Spleen (tissue), 11 donors: Measurements from ENCODE around the gene KANSL1. TPM values are rescaled to one million over a fixed set of nuclear protein-coding genes. Genes with fewer than 3 reads are reported as not detected.

Experiments used
- DNase-seq: peaks from one replicate; pipeline ENCODE4 v3.0.0-alpha.2; 2020
- H3K27ac ChIP-seq, 8 donors: fragments of 200-600 bp; sonication (generic) in 7 of 8; 1 replicate in 4 of 8; 2 replicates in 4 of 8; pipeline versions ENCODE4 v1.5.0 to v1.8.0; 2016 to 2021; ENCODE audit warnings: inconsistent platforms in 4 of 8, mild to moderate bottlenecking in 4 of 8, moderate library complexity in 1 of 8
- H3K27me3 ChIP-seq, 7 donors: fragments of 200-600 bp; sonication (generic) in 6 of 7; replicated peaks in 1 of 7; 1 replicate in 4 of 7; 2 replicates in 3 of 7; pipeline versions ENCODE4 v1.5.0 to v1.8.0; 2016 to 2021; ENCODE audit warnings: inconsistent platforms in 3 of 7, mild to moderate bottlenecking in 1 of 7
- H3K36me3 ChIP-seq, 6 donors: fragments of 200-600 bp; sonication (generic) in 5 of 6; 1 replicate in 4 of 6; 2 replicates in 2 of 6; pipeline versions ENCODE4 v1.5.0 to v1.8.0; 2016 to 2021; ENCODE audit warnings: inconsistent platforms in 2 of 6
- H3K4me1 ChIP-seq, 6 donors: fragments of 200-600 bp; sonication (generic) in 5 of 6; 1 replicate in 3 of 6; 2 replicates in 3 of 6; pipeline versions ENCODE4 v1.5.0 to v1.8.0; 2016 to 2021; ENCODE audit warnings: inconsistent platforms in 3 of 6
- H3K4me3 ChIP-seq, 8 donors: fragments of 200-600 bp; sonication (generic) in 7 of 8; 1 replicate in 4 of 8; 2 replicates in 4 of 8; pipeline versions ENCODE4 v1.5.0 to v1.8.0; 2016 to 2021; ENCODE audit warnings: inconsistent platforms in 4 of 8, mild to moderate bottlenecking in 4 of 8, moderate library complexity in 2 of 8
- H3K9me3 ChIP-seq, 8 donors: fragments of 200-600 bp; sonication (generic) in 7 of 8; 1 replicate in 4 of 8; 2 replicates in 4 of 8; pipeline versions ENCODE4 v1.5.0 to v1.8.0; 2016 to 2021; ENCODE audit warnings: inconsistent platforms in 4 of 8
- CTCF ChIP-seq, 11 experiments: fragments of 200-600 bp in 7 of 11; fragments of 450-650 bp in 4 of 11; sonication (generic) in 4 of 11; IDR thresholded peaks in 8 of 11; conservative IDR thresholded peaks in 3 of 11; 1 replicate in 7 of 11; 2 replicates in 4 of 11; pipeline versions ENCODE4 v1.4.0 to v1.8.0; 2016 to 2021; ENCODE audit warnings: antibody characterized with exemption in 11 of 11, inconsistent platforms in 4 of 11, mild to moderate bottlenecking in 1 of 11
- POLR2A ChIP-seq, 3 donors: fragments of 450-650 bp; IDR thresholded peaks; one replicate each; pipeline ENCODE4 v1.5.1; 2017; ENCODE audit warnings: antibody characterized with exemption in 3 of 3, mild to moderate bottlenecking in 1 of 3
- POLR2AphosphoS5 ChIP-seq, 3 donors: sonication (generic); formaldehyde crosslinking; IDR thresholded peaks; one replicate each; pipeline ENCODE4 v1.5.1; 2017; ENCODE audit warnings: antibody characterized with exemption in 3 of 3
- WGBS, 5 donors: extraction: QIAGEN DNeasy Blood & Tissue Kit in 3 of 5; methylation state at CpG; one replicate each; pipeline versions ENCODE4 v1.1.5 to v1.1.7; 2013 to 2018; 5-methylcytosine and 5-hydroxymethylcytosine counted together
- intact Hi-C: fragments of 100-400 bp; cut with DNase I; formaldehyde crosslinking; loops from one replicate; pipeline ENCODE4 v1.15.0; 2023; ENCODE audit warnings: low total_unique reads
- polyA plus RNA-seq, 3 donors: library from polyadenylated mRNA; stranded (reverse); fragments of 200-250 nt; gene quantifications; one replicate each; pipeline ENCODE4 v1.2.1, GENCODE V29; 2013
- total RNA-seq, 7 donors: library from RNA; depleted of rRNA in 3 of 7; stranded (reverse); fragments of >200 nt in 3 of 7; fragmentation: NEBNext Ultra II Directional in 4 of 7; extraction: Animal tissue kit (Norgen Biotek cat#: 25700) in 4 of 7; gene quantifications; one replicate each; pipeline versions ENCODE4 v1.1.0 to v1.2.1, GENCODE V29; 2016 to 2021
- donor health status: healthy with polysubstance abuse.
- donor health status: DM: no; HTN: no; CAD: no; lungs with moderate emphysema.
- donor health status: DM: no; HTN: no; CAD: no.
- donor health status: Bipolar disorder and iron deficiency.
- donor health status: healthy.
- donor health status: DM: no; HTN: no; CAD: no.
- donor health status: DM: yes; HTN: yes; CAD: no.

The KANSL1 gene
- total and polyA plus RNA-seq, 10 donors: 10.9 to 173 (median 116) TPM

GRCh38 chr17:46074540-46074939 lies 118.7 kb downstream of the KANSL1 start:
- no peak for DNase-seq
- Histone ChIP-seq H3K4me1 (peaks cover 0 to 63% (median 21%) of the 10 kb centered on the region in 6 donors), H3K36me3 (peaks cover 0 to 46% (median 0%) of the 10 kb centered on the region in 6 donors), H3K4me3 (no peak overlapping the region), H3K9me3 (no peaks in the 10 kb centered on the region), H3K27ac (no peak overlapping the region), H3K27me3 (no peaks in the 10 kb centered on the region)
- no peak for TF ChIP-seq CTCF (IDR thresholded peaks at IDR 0.05 in 8 of 11, conservative IDR thresholded peaks at IDR 0.05 in 3 of 11)
- TF ChIP-seq POLR2A (IDR thresholded peaks at IDR 0.05): no peak
- TF ChIP-seq POLR2AphosphoS5 (IDR thresholded peaks at IDR 0.05): no peak
- intact Hi-C loops: no loop called here
- WGBS, 5 donors: 100% methylated on average over 1 of the region's 1 CpG

- H3K36me3 ChIP-seq: peaks cover 0 to 45% (median 0%) of the 10 kb centered on the region in 6 donors
- no peak overlapping the region for H3K27ac ChIP-seq
- H3K27me3 ChIP-seq: no peaks in the 10 kb centered on the region
- 88 to 100% (median 92%) methylated on average over 1 of the region's 1 CpG for WGBS, 5 donors
- intact Hi-C loops: no loop called here
- TF ChIP-seq POLR2AphosphoS5 (IDR thresholded peaks at IDR 0.05) (no peak), POLR2A (IDR thresholded peaks at IDR 0.05) (no peak), CTCF (IDR thresholded peaks at IDR 0.05 in 8 of 11, conservative IDR thresholded peaks at IDR 0.05 in 3 of 11) (no peak)
- no peaks in the 10 kb centered on the region for H3K9me3 ChIP-seq
- H3K4me1 ChIP-seq: peaks cover 0 to 66% (median 19%) of the 10 kb centered on the region in 6 donors
- H3K4me3 ChIP-seq: no peak overlapping the region
- no peak for DNase-seq
Observed at GRCh38 chr17:46072998-46073397, 120.2 kb downstream of the KANSL1 start.

GRCh38 chr17:46071796-46072195 lies 121.4 kb downstream of the KANSL1 start:
- Histone ChIP-seq H3K4me1 (peaks cover 0 to 63% (median 19%) of the 10 kb centered on the region in 6 donors), H3K4me3 (no peak overlapping the region), H3K9me3 (no peaks in the 10 kb centered on the region), H3K36me3 (peaks cover 0 to 44% (median 9%) of the 10 kb centered on the region in 6 donors), H3K27me3 (no peaks in the 10 kb centered on the region), H3K27ac (no peak overlapping the region)
- 91 to 95% (median 93%) methylated on average over 5 of the region's 5 CpGs for WGBS, 5 donors
- intact Hi-C loops: no loop called here
- no peak for DNase-seq
- TF ChIP-seq CTCF (IDR thresholded peaks at IDR 0.05 in 8 of 11, conservative IDR thresholded peaks at IDR 0.05 in 3 of 11) (no peak), POLR2A (IDR thresholded peaks at IDR 0.05) (no peak), POLR2AphosphoS5 (IDR thresholded peaks at IDR 0.05) (no peak)

GRCh38 chr17:46064460-46064859 lies 128.8 kb downstream of the KANSL1 start:
- H3K36me3 ChIP-seq: peaks cover 0 to 96% (median 42%) of the 10 kb centered on the region in 6 donors
- TF ChIP-seq POLR2A (IDR thresholded peaks at IDR 0.05) (no peak), POLR2AphosphoS5 (IDR thresholded peaks at IDR 0.05) (no peak), CTCF (IDR thresholded peaks at IDR 0.05 in 8 of 11, conservative IDR thresholded peaks at IDR 0.05 in 3 of 11) (no peak)
- no peaks in the 10 kb centered on the region for H3K9me3 ChIP-seq
- WGBS, 5 donors: 89 to 97% (median 93%) methylated on average over 1 of the region's 1 CpG
- no peak overlapping the region for H3K27ac ChIP-seq
- H3K4me1 ChIP-seq: peaks cover 0 to 20% (median 0%) of the 10 kb centered on the region in 6 donors
- no peak overlapping the region for H3K4me3 ChIP-seq
- H3K27me3 ChIP-seq: no peaks in the 10 kb centered on the region
- no peak for DNase-seq
- intact Hi-C loops: no loop called here
